Heart left ventricle (tissue), 16 donors: ENCODE measurements around the gene VTI1A. TPM values are rescaled to one million over a fixed set of nuclear protein-coding genes. Genes with fewer than 3 reads are reported as not detected.

Experiments used
- ATAC-seq, 4 donors: fragments of 200-7000 bp; cut with Tn5 transposase; one replicate each; pipeline ENCODE4 v1.9.1; 2020 to 2022; ENCODE audit warnings: moderate library complexity in 4 of 4, mild to moderate bottlenecking in 3 of 4, moderate number of reproducible peaks in 1 of 4
- DNase-seq, 5 donors: peaks; one replicate each; pipeline ENCODE4 v3.0.0-alpha.2; 2020
- H3K27ac ChIP-seq, 12 donors: fragments of 200-600 bp; sonication (generic) in 4 of 12; one replicate each; pipeline versions ENCODE4 v1.5.0 to v1.8.0; 2016 to 2022; ENCODE audit warnings: mild to moderate bottlenecking in 2 of 12
- H3K27me3 ChIP-seq, 9 donors: fragments of 200-600 bp; sonication (generic) in 2 of 9; one replicate each; pipeline versions ENCODE4 v1.5.1 to v1.8.0; 2016 to 2022; ENCODE audit warnings: mild to moderate bottlenecking in 3 of 9
- H3K36me3 ChIP-seq, 9 donors: fragments of 200-600 bp; sonication (generic) in 2 of 9; one replicate each; pipeline versions ENCODE4 v1.5.0 to v1.8.0; 2018 to 2022; ENCODE audit warnings: mild to moderate bottlenecking in 2 of 9
- H3K4me1 ChIP-seq, 12 donors: fragments of 200-600 bp; sonication (generic) in 4 of 12; one replicate each; pipeline versions ENCODE4 v1.5.0 to v1.8.0; 2016 to 2022; ENCODE audit warnings: mild to moderate bottlenecking in 3 of 12
- H3K4me3 ChIP-seq, 12 donors: fragments of 200-600 bp; sonication (generic) in 4 of 12; one replicate each; pipeline versions ENCODE4 v1.5.0 to v1.8.0; 2017 to 2022; ENCODE audit warnings: mild to moderate bottlenecking in 9 of 12, moderate library complexity in 4 of 12
- H3K9me3 ChIP-seq, 12 donors: fragments of 200-600 bp; sonication (generic) in 4 of 12; one replicate each; pipeline versions ENCODE4 v1.5.0 to v1.8.0; 2016 to 2022; ENCODE audit warnings: mild to moderate bottlenecking in 1 of 12
- CTCF ChIP-seq, 12 donors: fragments of 200-600 bp; sonication (generic) in 4 of 12; IDR thresholded peaks; one replicate each; pipeline versions ENCODE4 v1.5.0 to v1.8.0; 2018 to 2022; ENCODE audit warnings: antibody characterized with exemption in 12 of 12, mild to moderate bottlenecking in 5 of 12
- POLR2A ChIP-seq, 2 donors: fragments of 450-650 bp; IDR thresholded peaks; one replicate each; pipeline ENCODE4 v1.6.1; 2017; ENCODE audit warnings: antibody characterized with exemption in 2 of 2, mild to moderate bottlenecking in 2 of 2, moderate library complexity in 2 of 2
- WGBS, 4 donors: extraction: QIAGEN DNeasy Blood & Tissue Kit in 2 of 4; methylation state at CpG; one replicate each; pipeline versions ENCODE4 v1.1.5 to v1.1.7; 2013 to 2018; 5-methylcytosine and 5-hydroxymethylcytosine counted together
- intact Hi-C, 10 donors: fragments of 100-400 bp; cut with DNase I; formaldehyde crosslinking; loops; one replicate each; pipeline versions ENCODE4 v1.11.1 to v1.14.2; 2022
- polyA plus RNA-seq, 2 donors: library from polyadenylated mRNA; stranded (reverse); fragments of 200-250 nt; gene quantifications; one replicate each; pipeline ENCODE4 v1.2.3, GENCODE V29; 2013
- total RNA-seq, 9 donors: library from RNA; depleted of rRNA in 2 of 9; stranded (reverse); fragments of >200 nt in 2 of 9; fragmentation: NEBNext Ultra II Directional in 3 of 9; extraction: Animal tissue kit (Norgen Biotek cat#: 25700) in 3 of 9; gene quantifications; one replicate each; pipeline versions ENCODE4 v1.1.0 to v1.2.4, GENCODE V29; 2016 to 2023
- donor health status: ischemic (EF 13 %, LVEDD 7.1; RV severe dilation, severe dysfunction).
- donor health status: healthy with polysubstance abuse.
- donor health status: DM: no; HTN: yes; CAD: no.
- donor health status: DM: no; HTN: no; CAD: no.
- donor health status: ischemic (EF 25% LVEDD 6.9; RV normal size, moderate dysfunction).
- donor health status: ischemic (EF 25% LVEDD 5.7; RV mildly dilated, moderate dysfunction).
- donor health status: healthy.
- donor health status: DM: yes; HTN: yes; CAD: no.
- donor health status: ischemic (EF 35%, LVEDD 5.7; RV mildly dilated, moderate dysfunction).
- donor health status: nonischemic (EF 11% LVEDD 7.7; RV severe dilation, severe dysfunction).
- donor health status: DM: yes; HTN: yes; CAD: no.
- donor health status: PGD.
- donor health status: ischemic (EF 29% LVEDD 5.4; RV normal size, mild dysfunction).
- donor health status: nonischemic (EF 23%, LVEDD 6.1; RV moderate dilation, normal function).

VTI1A gene
- total and polyA plus RNA-seq, 11 donors: 6.0 to 33.1 (median 23.2) TPM

GRCh38 chr10:112799038-112799437 is 352.0 kb downstream of the VTI1A start:
- TF ChIP-seq CTCF (IDR thresholded peaks at IDR 0.05) (no peak), POLR2A (IDR thresholded peaks at IDR 0.05) (no peak)
- no peaks in the 10 kb centered on the region for H3K27me3 ChIP-seq
- no peaks in the 10 kb centered on the region for H3K4me1 ChIP-seq
- intact Hi-C loops: no loop called here
- no peak for DNase-seq
- no peak overlapping the region for H3K27ac ChIP-seq
- no peaks in the 10 kb centered on the region for H3K9me3 ChIP-seq
- 87 to 97% (median 93%) methylated on average over 5 of the region's 5 CpGs for WGBS, 4 donors
- H3K4me3 ChIP-seq: no peak overlapping the region
- no peak for ATAC-seq
- H3K36me3 ChIP-seq: no peaks in the 10 kb centered on the region

DNA sequence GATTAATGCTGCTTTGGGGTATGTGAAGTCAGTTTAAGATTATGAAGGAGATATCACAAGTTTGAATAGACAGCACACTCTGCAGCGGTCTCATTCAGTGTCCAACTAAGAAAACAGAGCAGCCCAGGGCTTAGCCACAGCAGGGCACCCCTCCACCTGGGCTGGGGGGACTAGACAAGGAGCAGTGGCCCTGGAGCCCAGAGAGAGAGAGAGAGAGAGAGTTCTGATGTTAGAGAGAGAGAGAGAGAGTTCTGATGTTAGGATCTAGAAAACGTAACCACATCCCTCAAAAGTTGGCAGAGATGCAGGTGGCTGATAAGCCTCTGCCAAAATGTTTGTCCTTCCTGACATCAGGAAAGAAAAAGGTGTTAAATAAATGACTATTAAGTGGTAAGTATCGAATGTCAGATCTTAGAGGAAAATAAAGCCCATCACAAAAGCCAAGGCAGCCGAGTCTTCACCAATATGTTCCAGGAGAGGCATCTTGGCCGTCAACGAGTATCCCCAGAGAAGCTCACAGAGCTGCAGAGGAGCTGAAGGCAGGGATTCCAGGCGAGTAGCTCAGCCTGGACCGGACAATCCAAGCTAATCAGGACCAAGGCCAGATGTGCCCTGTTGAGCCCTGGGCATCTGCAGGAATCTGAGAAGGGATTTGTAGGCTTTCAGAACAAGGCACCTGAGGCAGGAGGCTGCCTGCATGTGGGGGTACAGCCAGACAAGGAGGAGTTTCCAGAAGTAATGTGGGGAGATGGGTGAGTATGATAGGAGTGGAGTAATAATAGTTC is 352.9 kb downstream of the VTI1A start:
- ATAC-seq (no peak), DNase-seq (no peak)
- Histone ChIP-seq H3K4me1 (no peaks in the 10 kb centered on the region), H3K4me3 (no peak overlapping the region), H3K9me3 (no peaks in the 10 kb centered on the region), H3K36me3 (no peaks in the 10 kb centered on the region), H3K27me3 (no peaks in the 10 kb centered on the region), H3K27ac (no peak overlapping the region)
- 88 to 92% (median 90%) methylated on average over 8 of the region's 8 CpGs for WGBS, 4 donors
- TF ChIP-seq CTCF (IDR thresholded peaks at IDR 0.05) (no peak), POLR2A (IDR thresholded peaks at IDR 0.05) (no peak)
- intact Hi-C loops: no loop called here

DNA sequence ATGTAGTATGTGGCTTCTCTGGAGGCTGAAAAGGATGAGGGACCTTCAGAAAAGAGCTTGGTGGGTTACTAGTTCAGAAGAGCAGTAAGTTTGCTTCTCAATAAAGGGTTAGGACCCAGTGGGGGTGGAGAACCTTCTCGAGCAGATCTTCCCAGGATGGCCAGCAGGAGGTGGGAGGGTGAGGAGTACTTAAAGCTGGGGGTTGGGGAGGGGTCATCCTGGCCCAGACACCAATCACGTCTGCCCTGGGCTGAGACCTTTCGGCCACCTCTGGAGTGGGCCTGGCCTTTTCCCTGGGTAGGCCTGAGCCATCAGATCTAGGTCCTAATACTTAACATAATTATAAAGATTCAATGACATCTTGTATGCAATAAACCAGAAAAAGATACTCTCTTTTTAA is 354.0 kb downstream of the VTI1A start:
- DNase-seq (no peak), ATAC-seq (no peak)
- intact Hi-C loops: no loop called here
- Histone ChIP-seq H3K27me3 (no peaks in the 10 kb centered on the region), H3K4me1 (no peaks in the 10 kb centered on the region), H3K27ac (no peak overlapping the region), H3K4me3 (no peak overlapping the region), H3K9me3 (no peaks in the 10 kb centered on the region), H3K36me3 (no peaks in the 10 kb centered on the region)
- TF ChIP-seq POLR2A (IDR thresholded peaks at IDR 0.05) (no peak), CTCF (IDR thresholded peaks at IDR 0.05) (no peak)
- WGBS, 4 donors: 87 to 95% (median 90%) methylated on average over 3 of the region's 3 CpGs

DNA sequence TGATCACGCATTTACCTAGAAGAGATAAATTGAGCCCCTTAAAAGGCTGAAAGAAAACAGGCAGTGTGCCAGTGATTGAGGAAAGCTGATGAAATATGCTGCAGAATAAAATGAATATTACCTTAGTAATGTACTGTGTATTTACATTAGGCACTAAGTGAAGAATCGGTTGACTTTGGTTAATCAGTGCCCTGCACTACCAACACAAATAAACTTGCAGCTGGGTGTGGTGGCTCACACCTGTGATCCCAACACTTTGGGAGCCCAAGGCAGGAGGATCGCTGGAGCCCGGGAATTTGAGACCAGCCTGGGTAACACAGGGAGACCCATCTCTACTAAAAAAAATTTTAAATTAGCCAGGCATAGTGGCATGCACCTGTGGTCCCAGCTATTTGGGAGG is 354.7 kb downstream of the VTI1A start:
- no peaks in the 10 kb centered on the region for H3K9me3 ChIP-seq
- intact Hi-C loops: no loop called here
- H3K4me3 ChIP-seq: no peak overlapping the region
- no peaks in the 10 kb centered on the region for H3K27me3 ChIP-seq
- TF ChIP-seq POLR2A (IDR thresholded peaks at IDR 0.05) (no peak), CTCF (IDR thresholded peaks at IDR 0.05) (no peak)
- H3K27ac ChIP-seq: no peak overlapping the region
- ATAC-seq (no peak), DNase-seq (no peak)
- H3K4me1 ChIP-seq: no peaks in the 10 kb centered on the region
- 94 to 100% (median 97%) methylated on average over 4 of the region's 4 CpGs for WGBS, 4 donors
- H3K36me3 ChIP-seq: no peaks in the 10 kb centered on the region
